HepG2 (cell line): ENCODE results near the gene NINJ2. TPM values are rescaled to one million over a fixed set of nuclear protein-coding genes. Genes with fewer than 3 reads are reported as not detected.
A peak's percentile ranks its signal among the peaks of the same experiment; 100 is the strongest.

Experiments used
- AHR ChIP-seq: IDR thresholded peaks from 2 replicates; pipeline ENCODE4 v1.6.1; 2018; ENCODE audit warnings: missing genetic modification reagents, missing compliant biosample characterization
- BORCS8-MEF2B ChIP-seq: sonication (generic); formaldehyde crosslinking; IDR thresholded peaks from 2 replicates; pipeline ENCODE4 v1.8.0; 2022; ENCODE audit warnings: mild to moderate bottlenecking, missing genetic modification reagents
- DPF2 ChIP-seq: sonication (generic); formaldehyde crosslinking; IDR thresholded peaks from 2 replicates; pipeline ENCODE4 v1.4.0; 2020; ENCODE audit warnings: mild to moderate bottlenecking, low read depth, missing genetic modification reagents, borderline replicate concordance
- GLI4 ChIP-seq: sonication (generic); formaldehyde crosslinking; IDR thresholded peaks from 2 replicates; pipeline ENCODE4 v1.5.1; 2020; ENCODE audit warnings: missing genetic modification reagents, mild to moderate bottlenecking, moderate library complexity, borderline replicate concordance
- HMG20A ChIP-seq: IDR thresholded peaks from 2 replicates; pipeline ENCODE4 v1.6.1; 2016; ENCODE audit warnings: borderline replicate concordance
- KMT2A ChIP-seq: sonication (generic); formaldehyde crosslinking; IDR thresholded peaks from 2 replicates; pipeline ENCODE4 v1.4.0; 2020; ENCODE audit warnings: missing genetic modification reagents
- MYC ChIP-seq: sonication (generic); formaldehyde crosslinking; IDR thresholded peaks from 2 replicates; pipeline ENCODE4 v1.9.0; 2021; ENCODE audit warnings: missing genetic modification reagents, borderline replicate concordance
- SP1 ChIP-seq, 2 experiments: fragments of 450-650 bp in 1 of 2; sonication (generic) in 1 of 2; formaldehyde crosslinking in 1 of 2; IDR thresholded peaks; 2 replicates each; pipeline versions ENCODE4 v1.4.0 to v1.6.1; 2016 to 2020; ENCODE audit warnings: missing genetic modification reagents in 1 of 2
- TEAD3 ChIP-seq: optimal IDR thresholded peaks from 2 replicates; pipeline ENCODE3; 2016; ENCODE audit warnings: borderline replicate concordance
- ZNF121 ChIP-seq: sonication (generic); formaldehyde crosslinking; IDR thresholded peaks from 2 replicates; pipeline ENCODE4 v1.5.0; 2020; ENCODE audit warnings: mild to moderate bottlenecking, missing genetic modification reagents
- ZNF232 ChIP-seq: sonication (generic); formaldehyde crosslinking; IDR thresholded peaks from 2 replicates; pipeline ENCODE4 v1.4.0; 2020; ENCODE audit warnings: missing genetic modification reagents, borderline replicate concordance
- ZNF354B ChIP-seq: sonication (generic); formaldehyde crosslinking; IDR thresholded peaks from 2 replicates; pipeline ENCODE4 v1.8.0; 2022; ENCODE audit warnings: mild to moderate bottlenecking, missing genetic modification reagents
- ZNF556 ChIP-seq: sonication (generic); formaldehyde crosslinking; IDR thresholded peaks from 2 replicates; pipeline ENCODE4 v1.4.0; 2020; ENCODE audit warnings: mild to moderate bottlenecking, missing genetic modification reagents, borderline replicate concordance
- ZNF7 ChIP-seq: IDR thresholded peaks from 2 replicates; pipeline ENCODE4 v1.6.1; 2016; ENCODE audit warnings: missing biosample characterization, missing genetic modification reagents
- polyA plus RNA-seq, 8 experiments: library from polyadenylated mRNA; depleted of rRNA in 3 of 8; stranded (reverse) in 7 of 8; unstranded in 1 of 8; fragments of >200 nt; fragmentation: Illumina TruSeq in 4 of 8; extraction: Trizol in 4 of 8; gene quantifications; 2 replicates each; pipeline versions ENCODE4 v1.2.1 to v1.2.3, GENCODE V29; 2011 to 2016; ENCODE audit warnings: low read depth in 4 of 8, missing spikeins in 1 of 8, mixed read lengths in 1 of 8; ENCODE audit not compliant: insufficient read depth in 1 of 8
- total RNA-seq, 5 experiments: library from RNA; depleted of rRNA; stranded (reverse); fragments of >200 nt; fragmentation: Illumina TruSeq; extraction: Trizol; gene quantifications; 2 replicates each; pipeline ENCODE4 v1.2.3, GENCODE V29; 2016; ENCODE audit warnings: low read depth in 1 of 5
- TF ChIP-seq, protein P1 (sequence below): sonication (generic); formaldehyde crosslinking; IDR thresholded peaks from 2 replicates; pipeline ENCODE4 v1.8.0; 2022; ENCODE audit warnings: missing genetic modification reagents, mild to moderate bottlenecking, borderline replicate concordance
- TF ChIP-seq, protein P2 (sequence below): sonication (generic); formaldehyde crosslinking; IDR thresholded peaks from 2 replicates; pipeline ENCODE4 v1.5.1; 2020; ENCODE audit warnings: mild to moderate bottlenecking, missing genetic modification reagents, moderate library complexity
- TF ChIP-seq, protein P3 (sequence below): sonication (generic); formaldehyde crosslinking; IDR thresholded peaks from 2 replicates; pipeline ENCODE4 v1.5.0; 2020; ENCODE audit warnings: mild to moderate bottlenecking, missing genetic modification reagents, borderline replicate concordance
- TF ChIP-seq, protein P4 (sequence below): sonication (generic); formaldehyde crosslinking; IDR thresholded peaks from 2 replicates; pipeline ENCODE4 v1.9.0; 2021; ENCODE audit warnings: mild to moderate bottlenecking, missing genetic modification reagents

NINJ2 gene
- total and polyA plus RNA-seq, 2 of the 13 experiments (the other 11 are each of a cell fraction or from before 2014, with no cell fraction given): 0.62 to 3.8 TPM

DNA sequence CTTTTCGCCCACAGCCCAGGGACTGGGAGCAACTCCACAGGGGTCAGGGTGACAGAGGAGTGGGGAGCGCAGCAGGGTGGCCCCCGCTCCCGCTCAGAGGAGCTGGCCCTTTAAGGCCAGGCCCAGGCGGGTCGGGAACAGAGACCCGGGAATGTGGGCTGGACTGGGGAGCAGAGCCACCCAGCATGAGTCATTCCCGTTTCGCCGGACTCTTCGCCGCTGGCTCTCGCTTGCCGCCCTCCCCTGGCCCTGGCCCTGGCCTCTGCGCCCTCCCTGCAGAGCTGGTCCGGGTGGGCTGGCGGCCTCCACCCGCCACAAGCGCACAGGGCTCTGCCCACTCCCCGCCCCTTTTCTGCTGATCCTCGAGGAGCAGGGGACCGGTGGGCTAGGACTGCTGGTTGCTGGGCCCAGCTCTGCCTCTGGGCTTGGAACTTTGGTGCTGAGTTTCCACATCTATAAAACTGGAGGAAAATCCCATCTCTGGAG lies 92.8 kb downstream of the NINJ2 start (continued):
- TF ChIP-seq, protein P1, sequence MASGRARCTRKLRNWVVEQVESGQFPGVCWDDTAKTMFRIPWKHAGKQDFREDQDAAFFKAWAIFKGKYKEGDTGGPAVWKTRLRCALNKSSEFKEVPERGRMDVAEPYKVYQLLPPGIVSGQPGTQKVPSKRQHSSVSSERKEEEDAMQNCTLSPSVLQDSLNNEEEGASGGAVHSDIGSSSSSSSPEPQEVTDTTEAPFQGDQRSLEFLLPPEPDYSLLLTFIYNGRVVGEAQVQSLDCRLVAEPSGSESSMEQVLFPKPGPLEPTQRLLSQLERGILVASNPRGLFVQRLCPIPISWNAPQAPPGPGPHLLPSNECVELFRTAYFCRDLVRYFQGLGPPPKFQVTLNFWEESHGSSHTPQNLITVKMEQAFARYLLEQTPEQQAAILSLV (CRISPR knock-in tag): peak; percentile 41; the same call in 1 of the 2 replicates
- TF ChIP-seq KMT2A (CRISPR knock-in tag): 0 out of 2 replicates have a peak, but pooled peaks have one; percentile 24
- no peak for TF ChIP-seq DPF2 (CRISPR knock-in tag)
- TF ChIP-seq BORCS8-MEF2B (CRISPR knock-in tag): no peak; the same call in none of the 2 replicates
- TF ChIP-seq ZNF556 (CRISPR knock-in tag): peak; percentile 88
- TF ChIP-seq, protein P2, sequence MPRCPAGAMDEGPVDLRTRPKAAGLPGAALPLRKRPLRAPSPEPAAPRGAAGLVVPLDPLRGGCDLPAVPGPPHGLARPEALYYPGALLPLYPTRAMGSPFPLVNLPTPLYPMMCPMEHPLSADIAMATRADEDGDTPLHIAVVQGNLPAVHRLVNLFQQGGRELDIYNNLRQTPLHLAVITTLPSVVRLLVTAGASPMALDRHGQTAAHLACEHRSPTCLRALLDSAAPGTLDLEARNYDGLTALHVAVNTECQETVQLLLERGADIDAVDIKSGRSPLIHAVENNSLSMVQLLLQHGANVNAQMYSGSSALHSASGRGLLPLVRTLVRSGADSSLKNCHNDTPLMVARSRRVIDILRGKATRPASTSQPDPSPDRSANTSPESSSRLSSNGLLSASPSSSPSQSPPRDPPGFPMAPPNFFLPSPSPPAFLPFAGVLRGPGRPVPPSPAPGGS: 0 out of 2 replicates have a peak, but pooled peaks have one; percentile 6
- peak; percentile 95 for TF ChIP-seq TEAD3 (CRISPR knock-in tag)
- TF ChIP-seq ZNF121: peak; percentile 86
- TF ChIP-seq AHR: peak; percentile 88; the same call in 1 of the 2 replicates
- 0 out of 2 replicates have a peak, but pooled peaks have one; percentile 25 for TF ChIP-seq ZNF354B (CRISPR knock-in tag)
- TF ChIP-seq, protein P3, sequence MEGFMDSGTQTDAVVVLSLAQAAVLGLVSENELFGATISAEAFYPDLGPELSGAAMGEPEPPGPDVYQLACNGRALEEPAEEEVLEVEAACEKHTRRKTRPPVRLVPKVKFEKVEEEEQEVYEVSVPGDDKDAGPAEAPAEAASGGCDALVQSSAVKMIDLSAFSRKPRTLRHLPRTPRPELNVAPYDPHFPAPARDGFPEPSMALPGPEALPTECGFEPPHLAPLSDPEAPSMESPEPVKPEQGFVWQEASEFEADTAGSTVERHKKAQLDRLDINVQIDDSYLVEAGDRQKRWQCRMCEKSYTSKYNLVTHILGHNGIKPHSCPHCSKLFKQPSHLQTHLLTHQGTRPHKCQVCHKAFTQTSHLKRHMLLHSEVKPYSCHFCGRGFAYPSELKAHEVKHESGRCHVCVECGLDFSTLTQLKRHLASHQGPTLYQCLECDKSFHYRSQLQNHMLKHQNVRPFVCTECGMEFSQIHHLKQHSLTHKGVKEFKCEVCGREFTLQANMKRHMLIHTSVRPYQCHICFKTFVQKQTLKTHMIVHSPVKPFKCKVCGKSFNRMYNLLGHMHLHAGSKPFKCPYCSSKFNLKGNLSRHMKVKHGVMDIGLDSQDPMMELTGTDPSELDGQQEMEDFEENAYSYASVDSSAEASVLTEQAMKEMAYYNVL: peak; percentile 51; the same call in 1 of the 2 replicates
- TF ChIP-seq ZNF7: no peak
- TF ChIP-seq SP1 (IDR thresholded peaks at IDR 0.05): no peak
- peak; percentile 38; the same call in 1 of the 2 replicates for TF ChIP-seq SP1 (CRISPR knock-in tag; IDR thresholded peaks at IDR 0.05)
- no peak for TF ChIP-seq ZNF232 (CRISPR knock-in tag)
- TF ChIP-seq, protein P4, sequence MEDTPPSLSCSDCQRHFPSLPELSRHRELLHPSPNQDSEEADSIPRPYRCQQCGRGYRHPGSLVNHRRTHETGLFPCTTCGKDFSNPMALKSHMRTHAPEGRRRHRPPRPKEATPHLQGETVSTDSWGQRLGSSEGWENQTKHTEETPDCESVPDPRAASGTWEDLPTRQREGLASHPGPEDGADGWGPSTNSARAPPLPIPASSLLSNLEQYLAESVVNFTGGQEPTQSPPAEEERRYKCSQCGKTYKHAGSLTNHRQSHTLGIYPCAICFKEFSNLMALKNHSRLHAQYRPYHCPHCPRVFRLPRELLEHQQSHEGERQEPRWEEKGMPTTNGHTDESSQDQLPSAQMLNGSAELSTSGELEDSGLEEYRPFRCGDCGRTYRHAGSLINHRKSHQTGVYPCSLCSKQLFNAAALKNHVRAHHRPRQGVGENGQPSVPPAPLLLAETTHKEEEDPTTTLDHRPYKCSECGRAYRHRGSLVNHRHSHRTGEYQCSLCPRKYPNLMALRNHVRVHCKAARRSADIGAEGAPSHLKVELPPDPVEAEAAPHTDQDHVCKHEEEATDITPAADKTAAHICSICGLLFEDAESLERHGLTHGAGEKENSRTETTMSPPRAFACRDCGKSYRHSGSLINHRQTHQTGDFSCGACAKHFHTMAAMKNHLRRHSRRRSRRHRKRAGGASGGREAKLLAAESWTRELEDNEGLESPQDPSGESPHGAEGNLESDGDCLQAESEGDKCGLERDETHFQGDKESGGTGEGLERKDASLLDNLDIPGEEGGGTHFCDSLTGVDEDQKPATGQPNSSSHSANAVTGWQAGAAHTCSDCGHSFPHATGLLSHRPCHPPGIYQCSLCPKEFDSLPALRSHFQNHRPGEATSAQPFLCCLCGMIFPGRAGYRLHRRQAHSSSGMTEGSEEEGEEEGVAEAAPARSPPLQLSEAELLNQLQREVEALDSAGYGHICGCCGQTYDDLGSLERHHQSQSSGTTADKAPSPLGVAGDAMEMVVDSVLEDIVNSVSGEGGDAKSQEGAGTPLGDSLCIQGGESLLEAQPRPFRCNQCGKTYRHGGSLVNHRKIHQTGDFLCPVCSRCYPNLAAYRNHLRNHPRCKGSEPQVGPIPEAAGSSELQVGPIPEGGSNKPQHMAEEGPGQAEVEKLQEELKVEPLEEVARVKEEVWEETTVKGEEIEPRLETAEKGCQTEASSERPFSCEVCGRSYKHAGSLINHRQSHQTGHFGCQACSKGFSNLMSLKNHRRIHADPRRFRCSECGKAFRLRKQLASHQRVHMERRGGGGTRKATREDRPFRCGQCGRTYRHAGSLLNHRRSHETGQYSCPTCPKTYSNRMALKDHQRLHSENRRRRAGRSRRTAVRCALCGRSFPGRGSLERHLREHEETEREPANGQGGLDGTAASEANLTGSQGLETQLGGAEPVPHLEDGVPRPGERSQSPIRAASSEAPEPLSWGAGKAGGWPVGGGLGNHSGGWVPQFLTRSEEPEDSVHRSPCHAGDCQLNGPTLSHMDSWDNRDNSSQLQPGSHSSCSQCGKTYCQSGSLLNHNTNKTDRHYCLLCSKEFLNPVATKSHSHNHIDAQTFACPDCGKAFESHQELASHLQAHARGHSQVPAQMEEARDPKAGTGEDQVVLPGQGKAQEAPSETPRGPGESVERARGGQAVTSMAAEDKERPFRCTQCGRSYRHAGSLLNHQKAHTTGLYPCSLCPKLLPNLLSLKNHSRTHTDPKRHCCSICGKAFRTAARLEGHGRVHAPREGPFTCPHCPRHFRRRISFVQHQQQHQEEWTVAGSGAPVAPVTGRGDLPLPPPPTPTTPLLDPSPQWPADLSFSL (CRISPR knock-in tag): no peak
- no peak for TF ChIP-seq GLI4
- peak; percentile 49; the same call in 1 of the 2 replicates for TF ChIP-seq MYC
- TF ChIP-seq HMG20A: peak; percentile 47; the same call in 1 of the 2 replicates
